Measurements from ENCODE around the gene AGAP1. TPM values are rescaled to one million over a fixed set of nuclear protein-coding genes. Genes with fewer than 3 reads are reported as not detected.

Gene AGAP1
- total RNA-seq, 2 experiments from 2014 or later = not detected

GRCh38 chr2:235642446-235643098, 148.7 kb downstream of the AGAP1 start:
- Histone ChIP-seq H3K4me2 (ENCODE audit: low read length) (no peak overlapping the region), H3K9me2 (ENCODE audit: insufficient read depth, low read length) (no peaks in the 10 kb centered on the region), H3K79me2 (ENCODE audit: insufficient read depth, low read depth, low read length) (no peaks in the 10 kb centered on the region), H3K36me3 (ENCODE audit: insufficient read depth, low read length) (no peaks in the 10 kb centered on the region), H3K4me3 (ENCODE audit: low read depth, low read length, poor library complexity, severe bottlenecking) (no peak overlapping the region), H4K20me1 (ENCODE audit: insufficient read depth, low read length) (no peaks in the 10 kb centered on the region), H2AFZ (ENCODE audit: low read length) (no peak overlapping the region), H3K9me3 (ENCODE audit: low read length) (no peaks in the 10 kb centered on the region), H3K4me1 (ENCODE audit: insufficient read depth, low read length, poor library complexity, severe bottlenecking) (no peaks in the 10 kb centered on the region), H3K27ac (ENCODE audit: low read depth, low read length, poor library complexity, severe bottlenecking) (no peak overlapping the region)
- DNase-seq (ENCODE audit: low spot score) = no peak
- intact Hi-C loops (cut with micrococcal nuclease; ENCODE audit: unreplicated experiment) = no loop called here
- POLR2A ChIA-PET = no interaction called here
- CTCF ChIA-PET (ENCODE audit: unreplicated experiment) = no interaction called here
- no TSS peak for BruUV-seq (replicated peaks)
- TF ChIP-seq CTCF (conservative IDR thresholded peaks at IDR 0.05; ENCODE audit: low read length) = no peak
- TF ChIP-seq EZH2phosphoT487 (IDR thresholded peaks at IDR 0.05; ENCODE audit: borderline replicate concordance, low read depth, low read length) = no peak

GRCh38 chr2:235643680-235644511, 150.1 kb downstream of the AGAP1 start:
- Histone ChIP-seq H3K9me3 (ENCODE audit: low read length) (no peaks in the 10 kb centered on the region), H3K36me3 (ENCODE audit: insufficient read depth, low read length) (no peaks in the 10 kb centered on the region), H3K4me3 (ENCODE audit: low read depth, low read length, poor library complexity, severe bottlenecking) (no peak overlapping the region), H3K4me2 (ENCODE audit: low read length) (no peak overlapping the region), H3K27ac (ENCODE audit: low read depth, low read length, poor library complexity, severe bottlenecking) (no peak overlapping the region), H3K9me2 (ENCODE audit: insufficient read depth, low read length) (no peaks in the 10 kb centered on the region), H3K4me1 (ENCODE audit: insufficient read depth, low read length, poor library complexity, severe bottlenecking) (no peaks in the 10 kb centered on the region), H4K20me1 (ENCODE audit: insufficient read depth, low read length) (no peaks in the 10 kb centered on the region), H3K79me2 (ENCODE audit: insufficient read depth, low read depth, low read length) (no peaks in the 10 kb centered on the region), H2AFZ (ENCODE audit: low read length) (no peak overlapping the region)
- POLR2A ChIA-PET = no interaction called here
- intact Hi-C loops (cut with micrococcal nuclease; ENCODE audit: unreplicated experiment) = no loop called here
- DNase-seq (ENCODE audit: low spot score) = no peak
- BruUV-seq (replicated peaks) = no TSS peak
- TF ChIP-seq EZH2phosphoT487 (IDR thresholded peaks at IDR 0.05; ENCODE audit: borderline replicate concordance, low read depth, low read length) = no peak
- TF ChIP-seq CTCF (conservative IDR thresholded peaks at IDR 0.05; ENCODE audit: low read length) = no peak
- CTCF ChIA-PET (ENCODE audit: unreplicated experiment) = no interaction called here

GRCh38 chr2:235647264-235647663, 153.4 kb downstream of the AGAP1 start:
- Histone ChIP-seq H3K27ac (ENCODE audit: low read depth, low read length, poor library complexity, severe bottlenecking) (no peak overlapping the region), H3K79me2 (ENCODE audit: insufficient read depth, low read depth, low read length) (no peaks in the 10 kb centered on the region), H3K9me2 (ENCODE audit: insufficient read depth, low read length) (no peaks in the 10 kb centered on the region), H2AFZ (ENCODE audit: low read length) (no peak overlapping the region), H3K4me1 (ENCODE audit: insufficient read depth, low read length, poor library complexity, severe bottlenecking) (no peaks in the 10 kb centered on the region), H3K4me3 (ENCODE audit: low read depth, low read length, poor library complexity, severe bottlenecking) (no peak overlapping the region), H3K4me2 (ENCODE audit: low read length) (no peak overlapping the region), H3K36me3 (ENCODE audit: insufficient read depth, low read length) (no peaks in the 10 kb centered on the region), H3K9me3 (ENCODE audit: low read length) (no peaks in the 10 kb centered on the region), H4K20me1 (ENCODE audit: insufficient read depth, low read length) (no peaks in the 10 kb centered on the region)
- ChIA-PET CTCF (ENCODE audit: unreplicated experiment) (no interaction called here), POLR2A (no interaction called here)
- intact Hi-C loops (cut with micrococcal nuclease; ENCODE audit: unreplicated experiment) = no loop called here
- TF ChIP-seq CTCF (conservative IDR thresholded peaks at IDR 0.05; ENCODE audit: low read length) (no peak), EZH2phosphoT487 (IDR thresholded peaks at IDR 0.05; ENCODE audit: borderline replicate concordance, low read depth, low read length) (no peak)
- no TSS peak for BruUV-seq (replicated peaks)
- DNase-seq (ENCODE audit: low spot score) = no peak

Data from OCI-LY7 (cell line).